Spinal cord (tissue), 4 donors: ENCODE measurements around the gene NPTX2. TPM values are rescaled to one million over a fixed set of nuclear protein-coding genes. Genes with fewer than 3 reads are reported as not detected.

ENCODE experiments used
- polyA plus RNA-seq, 2 donors: library from polyadenylated mRNA; unstranded; fragments of 120-200 nt; gene quantifications; one replicate each; pipeline ENCODE4 v1.2.1, GENCODE V29; 2013; ENCODE audit not compliant: insufficient read length in 2 of 2
- total RNA-seq, 2 donors: library from RNA; depleted of rRNA in 1 of 2; stranded (reverse); fragments of 120-200 nt in 1 of 2; fragments of >200 nt in 1 of 2; gene quantifications; one replicate each; pipeline versions ENCODE4 v1.2.3 to v1.2.4, GENCODE V29; 2013 to 2014

The NPTX2 gene
- total and polyA plus RNA-seq, 4 donors = 9.8 to 48.1 (median 36.5) TPM

Other genes starting within 250 kb of the NPTX2 start
- gene BAIAP2L1, start 216.2 kb upstream of the NPTX2 start, total RNA-seq = 1 to 10 TPM; 1.5 to 2.0 TPM
- gene BAIAP2L1, start 216.2 kb upstream of the NPTX2 start, polyA plus RNA-seq = 1 to 10 TPM; 2.3 to 4.3 TPM